Trophoblast cell (in vitro differentiated cells and primary cell): ENCODE results near the gene ZBTB40.

ENCODE experiments used
- DNase-seq, 2 donors: peaks; one replicate each; pipeline ENCODE4 v3.0.0-alpha.2; 2016
- H2AFZ ChIP-seq: 2 replicates; pipeline ENCODE4 v1.6.1; 2013; ENCODE audit warnings: low read length, moderate library complexity, mild to moderate bottlenecking; ENCODE audit not compliant: insufficient read depth, poor library complexity
- H2AK5ac ChIP-seq: 2 replicates; pipeline ENCODE4 v1.6.1; 2013; ENCODE audit warnings: mild to moderate bottlenecking, low read length
- H2BK120ac ChIP-seq: 2 replicates; pipeline ENCODE4 v1.6.1; 2013; ENCODE audit warnings: low read length, mild to moderate bottlenecking, moderate library complexity; ENCODE audit not compliant: insufficient read depth, poor library complexity
- H2BK12ac ChIP-seq: 2 replicates; pipeline ENCODE4 v1.6.1; 2013; ENCODE audit warnings: mild to moderate bottlenecking, low read length, moderate library complexity
- H2BK5ac ChIP-seq: 2 replicates; pipeline ENCODE4 v1.6.1; 2013; ENCODE audit warnings: low read length, low read depth, moderate library complexity, mild to moderate bottlenecking; ENCODE audit not compliant: poor library complexity
- H3K14ac ChIP-seq: 2 replicates; pipeline ENCODE4 v1.6.1; 2013; ENCODE audit warnings: mild to moderate bottlenecking, low read length
- H3K18ac ChIP-seq: 2 replicates; pipeline ENCODE4 v1.6.1; 2013; ENCODE audit warnings: mild to moderate bottlenecking, low read length
- H3K23ac ChIP-seq: 2 replicates; pipeline ENCODE4 v1.6.1; 2013; ENCODE audit warnings: low read length
- H3K27ac ChIP-seq: 2 replicates; pipeline ENCODE4 v1.5.1; 2013; ENCODE audit warnings: low read depth, mild to moderate bottlenecking, inconsistent platforms, low read length, moderate library complexity
- H3K27me3 ChIP-seq: 2 replicates; pipeline ENCODE4 v1.6.1; 2013; ENCODE audit warnings: inconsistent platforms, mild to moderate bottlenecking, low read length, moderate library complexity; ENCODE audit not compliant: insufficient read depth
- H3K36me3 ChIP-seq, 2 experiments: 1 replicate in 1 of 2; 2 replicates in 1 of 2; pipeline ENCODE4 v1.6.1; 2013; ENCODE audit warnings: low read length in 2 of 2, mild to moderate bottlenecking in 2 of 2, moderate library complexity in 1 of 2; ENCODE audit not compliant: insufficient read depth in 2 of 2, control insufficient read depth in 1 of 2
- H3K4ac ChIP-seq: 2 replicates; pipeline ENCODE4 v1.6.1; 2013; ENCODE audit warnings: low read depth, mild to moderate bottlenecking, low read length, moderate library complexity
- H3K4me1 ChIP-seq, 2 experiments: 1 replicate in 1 of 2; 2 replicates in 1 of 2; pipeline ENCODE4 v1.6.1; 2013; ENCODE audit warnings: low read length in 2 of 2, mild to moderate bottlenecking in 2 of 2, moderate library complexity in 1 of 2; ENCODE audit not compliant: insufficient read depth in 2 of 2, control insufficient read depth in 1 of 2
- H3K4me2 ChIP-seq: 2 replicates; pipeline ENCODE4 v1.6.1; 2013; ENCODE audit warnings: inconsistent platforms, mild to moderate bottlenecking, low read length, moderate library complexity
- H3K4me3 ChIP-seq: 2 replicates; pipeline ENCODE4 v1.5.1; 2013; ENCODE audit warnings: mild to moderate bottlenecking, low read depth, low read length, inconsistent platforms
- H3K79me1 ChIP-seq: one replicate; pipeline ENCODE4 v1.6.1; 2013; ENCODE audit warnings: low read length
- H3K79me2 ChIP-seq: 2 replicates; pipeline ENCODE4 v1.6.1; 2013; ENCODE audit warnings: low read length, mild to moderate bottlenecking; ENCODE audit not compliant: control insufficient read depth, insufficient read depth, poor library complexity
- H3K9ac ChIP-seq: 2 replicates; pipeline ENCODE4 v1.6.1; 2013; ENCODE audit warnings: mild to moderate bottlenecking, low read length
- H3K9me3 ChIP-seq: 2 replicates; pipeline ENCODE4 v1.6.1; 2013; ENCODE audit warnings: low read depth, mild to moderate bottlenecking, control low read depth, inconsistent platforms, low read length; ENCODE audit not compliant: insufficient read depth
- H4K12ac ChIP-seq: 2 replicates; pipeline ENCODE4 v1.6.1; 2013; ENCODE audit warnings: low read depth, mild to moderate bottlenecking, low read length, moderate library complexity
- H4K8ac ChIP-seq: 2 replicates; pipeline ENCODE4 v1.6.1; 2013; ENCODE audit warnings: low read depth, mild to moderate bottlenecking, low read length, moderate library complexity
- H4K91ac ChIP-seq: one replicate; pipeline ENCODE4 v1.6.1; 2013; ENCODE audit warnings: low read depth, mild to moderate bottlenecking, low read length, moderate library complexity
- WGBS: extraction: QIAGEN DNeasy Blood & Tissue Kit; methylation state at CpG from one replicate; pipeline ENCODE4 v1.1.7; 2013; ENCODE audit warnings: missing lambda C conversion rate; ENCODE audit not compliant: insufficient read length, insufficient coverage; ENCODE audit errors: extremely low coverage; 5-methylcytosine and 5-hydroxymethylcytosine counted together

ZBTB40 gene

GRCh38 chr1:22507587-22507986 is 55.9 kb downstream of the ZBTB40 start:
- no peaks in the 10 kb centered on the region for H3K79me1 ChIP-seq
- H3K36me3 ChIP-seq: peaks cover 23 to 42% of the 10 kb centered on the region in 2 experiments
- H4K91ac ChIP-seq: no peak overlapping the region
- H3K27me3 ChIP-seq: no peaks in the 10 kb centered on the region
- H2BK120ac ChIP-seq: no peak overlapping the region
- no peaks in the 10 kb centered on the region for H3K9me3 ChIP-seq
- no peak overlapping the region for H3K4me3 ChIP-seq
- no peak overlapping the region for H2AK5ac ChIP-seq
- H3K9ac ChIP-seq: no peak overlapping the region
- H3K14ac ChIP-seq: no peak overlapping the region
- H3K18ac ChIP-seq: no peak overlapping the region
- no peak overlapping the region for H3K4me2 ChIP-seq
- H3K4ac ChIP-seq: no peak overlapping the region
- no peak for DNase-seq
- H4K8ac ChIP-seq: no peak overlapping the region
- no peak overlapping the region for H2AFZ ChIP-seq
- H3K79me2 ChIP-seq: no peaks in the 10 kb centered on the region
- no peak overlapping the region for H4K12ac ChIP-seq
- H2BK5ac ChIP-seq: no peak overlapping the region
- H3K4me1 ChIP-seq: no peaks in the 10 kb centered on the region
- H3K23ac ChIP-seq: no peak overlapping the region
- H2BK12ac ChIP-seq: no peak overlapping the region
- no CpG with 5 or more reads among the region's 10 CpGs for WGBS
- H3K27ac ChIP-seq: no peak overlapping the region

GRCh38 chr1:22508329-22508728 is 56.7 kb downstream of the ZBTB40 start:
- H3K27me3 ChIP-seq: no peaks in the 10 kb centered on the region
- no peaks in the 10 kb centered on the region for H3K4me1 ChIP-seq
- H4K8ac ChIP-seq: no peak overlapping the region
- peaks cover 27 to 46% of the 10 kb centered on the region in 2 experiments for H3K36me3 ChIP-seq
- H3K9me3 ChIP-seq: no peaks in the 10 kb centered on the region
- no peak overlapping the region for H3K27ac ChIP-seq
- DNase-seq: no peak
- no peak overlapping the region for H3K23ac ChIP-seq
- no peak overlapping the region for H3K18ac ChIP-seq
- no peak overlapping the region for H3K4me2 ChIP-seq
- no peak overlapping the region for H3K4ac ChIP-seq
- H3K9ac ChIP-seq: no peak overlapping the region
- no peak overlapping the region for H4K12ac ChIP-seq
- no peak overlapping the region for H2BK120ac ChIP-seq
- H2AFZ ChIP-seq: no peak overlapping the region
- H3K4me3 ChIP-seq: no peak overlapping the region
- no CpG with 5 or more reads among the region's 5 CpGs for whole genome bisulfite sequencing
- no peaks in the 10 kb centered on the region for H3K79me1 ChIP-seq
- H2BK12ac ChIP-seq: no peak overlapping the region
- no peak overlapping the region for H4K91ac ChIP-seq
- H2BK5ac ChIP-seq: no peak overlapping the region
- no peaks in the 10 kb centered on the region for H3K79me2 ChIP-seq
- no peak overlapping the region for H3K14ac ChIP-seq
- no peak overlapping the region for H2AK5ac ChIP-seq

- H3K79me1 ChIP-seq: no peaks in the 10 kb centered on the region
- H4K8ac ChIP-seq: no peak overlapping the region
- no peak overlapping the region for H3K18ac ChIP-seq
- no peaks in the 10 kb centered on the region for H3K27me3 ChIP-seq
- no peak overlapping the region for H4K12ac ChIP-seq
- no peak overlapping the region for H2BK12ac ChIP-seq
- no peak overlapping the region for H4K91ac ChIP-seq
- H3K9me3 ChIP-seq: no peaks in the 10 kb centered on the region
- no CpG with 5 or more reads among the region's 3 CpGs for WGBS
- no peak overlapping the region for H2AK5ac ChIP-seq
- no peaks in the 10 kb centered on the region for H3K4me1 ChIP-seq
- no peak overlapping the region for H2BK120ac ChIP-seq
- H3K27ac ChIP-seq: no peak overlapping the region
- no peak overlapping the region for H3K9ac ChIP-seq
- H3K4me2 ChIP-seq: no peak overlapping the region
- H3K4me3 ChIP-seq: no peak overlapping the region
- H3K79me2 ChIP-seq: no peaks in the 10 kb centered on the region
- H3K23ac ChIP-seq: no peak overlapping the region
- no peak overlapping the region for H3K4ac ChIP-seq
- no peak overlapping the region for H2BK5ac ChIP-seq
- no peak for DNase-seq
- peaks cover 27 to 49% of the 10 kb centered on the region in 2 experiments for H3K36me3 ChIP-seq
- no peak overlapping the region for H2AFZ ChIP-seq
- no peak overlapping the region for H3K14ac ChIP-seq
These were observed 57.3 kb downstream of the ZBTB40 start for GRCh38 chr1:22508991-22509390.

- DNase-seq: no peak
- Histone ChIP-seq H4K8ac (no peak overlapping the region), H3K27me3 (no peaks in the 10 kb centered on the region), H3K79me1 (no peaks in the 10 kb centered on the region), H3K9me3 (no peaks in the 10 kb centered on the region), H2BK120ac (no peak overlapping the region), H3K36me3 (peaks cover 29 to 52% of the 10 kb centered on the region in 2 experiments), H3K14ac (no peak overlapping the region), H3K4me2 (no peak overlapping the region), H3K9ac (no peak overlapping the region), H3K18ac (no peak overlapping the region), H2AK5ac (no peak overlapping the region), H2BK12ac (no peak overlapping the region), H3K4me3 (no peak overlapping the region), H3K4ac (no peak overlapping the region), H3K27ac (no peak overlapping the region), H3K79me2 (no peaks in the 10 kb centered on the region), H2BK5ac (no peak overlapping the region), H3K4me1 (no peaks in the 10 kb centered on the region), H2AFZ (no peak overlapping the region), H4K12ac (no peak overlapping the region), H4K91ac (no peak overlapping the region), H3K23ac (no peak overlapping the region)
These were observed 58.2 kb downstream of the ZBTB40 start for GRCh38 chr1:22509815-22510214.
